Measurements from ENCODE around the gene ADK. TPM values are rescaled to one million over a fixed set of nuclear protein-coding genes. Genes with fewer than 3 reads are reported as not detected.
"Not testable (repeated sequence)": the region's sequence is repeated elsewhere in the genome, so short reads cannot be mapped to it uniquely, and the experiment has no call there.

The ADK gene
- total RNA-seq, 2 experiments from 2014 or later = 56.9 to 57.5 TPM

DNA sequence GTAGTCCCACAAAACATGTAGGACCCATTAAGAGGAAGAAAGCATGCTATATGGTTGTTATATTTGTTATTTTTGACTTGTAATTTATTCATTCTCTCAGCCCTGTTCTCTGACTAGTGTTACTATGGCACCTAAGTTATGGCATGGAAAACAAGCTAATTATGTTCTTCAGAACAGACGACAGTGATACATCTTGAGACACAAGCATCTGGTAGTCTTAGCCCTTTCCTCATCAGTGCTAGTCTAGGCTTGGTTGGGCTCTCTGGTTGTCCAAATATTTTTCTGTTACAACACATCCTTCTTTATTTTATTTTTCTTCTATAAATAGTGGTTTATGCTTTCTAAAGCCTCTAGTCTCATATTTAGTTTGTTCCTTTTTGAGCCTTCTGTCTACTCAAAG is 367.0 kb downstream of the ADK start:
- H3K4me3 Mint-ChIP-seq = no peak overlapping the region
- ATAC-seq (no peak), DNase-seq (no peak)
- H3K36me3 Mint-ChIP-seq (ENCODE audit: low read depth) = peaks cover 33% of the 10 kb centered on the region
- POLR2A ChIA-PET = no interaction called here
- no peaks in the 10 kb centered on the region for H3K27me3 Mint-ChIP-seq
- no peaks in the 10 kb centered on the region for H3K4me1 Mint-ChIP-seq (ENCODE audit: low read depth)
- no peak overlapping the region for H3K27ac Mint-ChIP-seq
- peaks cover 22% of the 10 kb centered on the region for H3K9me3 Mint-ChIP-seq
- CTCF ChIA-PET = interaction anchor here (0.7 kb wide), 1 partner anchor 12 kb away, joined by 3 read pairs; no protein-coding TSS in a partner anchor
- intact Hi-C loops (cut with micrococcal nuclease) = no loop called here
- no peak for TF ChIP-seq CTCF (IDR thresholded peaks at IDR 0.05)

DNA sequence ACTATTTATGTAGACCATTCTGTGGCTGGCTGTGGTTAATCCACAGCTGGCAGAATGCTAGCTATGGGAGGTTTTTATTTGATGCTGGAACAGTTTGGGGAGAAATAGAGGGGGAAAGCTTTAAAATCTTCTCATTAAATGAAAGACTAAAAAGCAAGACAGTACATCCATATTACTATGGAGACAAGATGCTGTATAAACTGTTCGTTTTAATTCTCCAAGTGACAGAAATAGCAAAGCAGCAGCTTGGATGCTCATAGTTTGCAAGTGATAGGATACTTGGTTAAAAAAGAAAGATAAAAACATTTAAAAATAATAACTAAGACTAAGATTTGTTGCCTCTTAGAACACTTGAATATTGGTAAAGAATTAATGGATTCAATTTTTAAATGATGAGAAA is 370.5 kb downstream of the ADK start:
- no peaks in the 10 kb centered on the region for H3K9me3 Mint-ChIP-seq
- H3K4me3 Mint-ChIP-seq = no peak overlapping the region
- H3K36me3 Mint-ChIP-seq (ENCODE audit: low read depth) = peaks cover 5% of the 10 kb centered on the region
- H3K27me3 Mint-ChIP-seq = no peaks in the 10 kb centered on the region
- ATAC-seq = no peak
- DNase-seq = no peak
- TF ChIP-seq CTCF (IDR thresholded peaks at IDR 0.05) = no peak
- POLR2A ChIA-PET = no interaction called here
- intact Hi-C loops (cut with micrococcal nuclease) = no loop called here
- H3K4me1 Mint-ChIP-seq (ENCODE audit: low read depth) = no peaks in the 10 kb centered on the region
- H3K27ac Mint-ChIP-seq = no peak overlapping the region
- CTCF ChIA-PET = no interaction called here

DNA sequence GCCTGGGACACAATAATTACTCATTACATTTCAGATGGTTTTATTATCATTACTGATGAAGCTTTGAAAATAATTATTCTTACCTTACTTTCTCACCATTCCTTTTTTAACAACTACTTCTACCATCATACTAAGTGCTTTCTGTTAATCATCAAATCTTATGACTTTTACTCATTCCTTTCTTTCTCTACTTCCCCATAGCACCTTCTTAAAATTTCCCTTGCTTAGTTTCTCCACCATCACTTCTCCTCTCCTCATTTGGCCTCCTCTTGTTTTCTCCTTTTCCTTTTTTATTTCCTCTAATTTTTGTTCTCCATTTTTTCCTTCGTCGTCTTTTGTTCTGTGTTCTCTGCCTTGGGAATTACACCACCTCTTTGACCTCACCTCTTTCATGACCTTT is 372.2 kb downstream of the ADK start:
- TF ChIP-seq CTCF (IDR thresholded peaks at IDR 0.05) = no peak
- Mint-ChIP-seq H3K27me3 (no peaks in the 10 kb centered on the region), H3K4me3 (no peak overlapping the region), H3K36me3 (ENCODE audit: low read depth) (peaks cover 14% of the 10 kb centered on the region), H3K9me3 (no peaks in the 10 kb centered on the region), H3K4me1 (ENCODE audit: low read depth) (no peaks in the 10 kb centered on the region), H3K27ac (no peak overlapping the region)
- intact Hi-C loops (cut with micrococcal nuclease) = no loop called here
- POLR2A ChIA-PET = no interaction called here
- ATAC-seq (no peak), DNase-seq (no peak)
- CTCF ChIA-PET = no interaction called here

- intact Hi-C loops (cut with micrococcal nuclease) = no loop called here
- ATAC-seq (no peak), DNase-seq (no peak)
- CTCF ChIA-PET = no interaction called here
- H3K36me3 Mint-ChIP-seq (ENCODE audit: low read depth) = peaks cover 18% of the 10 kb centered on the region
- no peaks in the 10 kb centered on the region for H3K9me3 Mint-ChIP-seq
- H3K4me3 Mint-ChIP-seq = no peak overlapping the region
- no peak for TF ChIP-seq CTCF (IDR thresholded peaks at IDR 0.05)
- H3K27ac Mint-ChIP-seq = no peak overlapping the region
- POLR2A ChIA-PET = no interaction called here
- H3K27me3 Mint-ChIP-seq = no peaks in the 10 kb centered on the region
- no peaks in the 10 kb centered on the region for H3K4me1 Mint-ChIP-seq (ENCODE audit: low read depth)
Measured at GRCh38 chr10:74525885-74526284, 374.9 kb downstream of the ADK start.

GRCh38 chr10:74527611-74528010 is 376.6 kb downstream of the ADK start:
- H3K27me3 Mint-ChIP-seq; H3K27ac Mint-ChIP-seq; CTCF ChIA-PET; H3K9me3 Mint-ChIP-seq; POLR2A ChIA-PET; DNase-seq; intact Hi-C loops (cut with micrococcal nuclease); ATAC-seq; H3K4me1 Mint-ChIP-seq (ENCODE audit: low read depth); H3K4me3 Mint-ChIP-seq: not testable (repeated sequence)
- peaks cover 21% of the 10 kb centered on the region for H3K36me3 Mint-ChIP-seq (ENCODE audit: low read depth)

DNA sequence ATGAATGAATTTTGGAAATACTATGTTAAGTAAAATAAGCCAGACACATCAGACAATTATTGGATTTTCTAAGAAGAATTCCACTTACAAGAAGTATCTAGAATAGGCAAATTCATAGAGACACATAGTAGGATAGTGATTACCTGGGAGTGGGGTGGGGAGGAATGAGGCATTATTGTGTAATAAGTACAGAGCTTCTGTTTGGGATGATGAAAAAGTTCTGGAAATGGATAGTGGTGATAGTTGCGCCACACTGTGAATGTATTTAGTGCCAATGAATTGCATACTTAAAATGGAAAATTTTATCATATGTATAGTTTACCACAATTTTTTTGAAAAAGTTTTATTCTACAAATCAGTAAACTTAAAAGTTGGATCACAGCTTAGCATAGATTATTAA is 378.2 kb downstream of the ADK start:
- no peak for ATAC-seq
- ChIA-PET POLR2A (interaction anchor here (0.7 kb wide), 1 partner anchor 219 kb away, joined by 3 read pairs; no protein-coding TSS in a partner anchor), CTCF (no interaction called here)
- no peak for DNase-seq
- Mint-ChIP-seq H3K4me3 (no peak overlapping the region), H3K27ac (no peak overlapping the region), H3K9me3 (no peaks in the 10 kb centered on the region), H3K36me3 (ENCODE audit: low read depth) (peaks cover 23% of the 10 kb centered on the region), H3K4me1 (ENCODE audit: low read depth) (no peaks in the 10 kb centered on the region), H3K27me3 (no peaks in the 10 kb centered on the region)
- no peak for TF ChIP-seq CTCF (IDR thresholded peaks at IDR 0.05)
- intact Hi-C loops (cut with micrococcal nuclease) = no loop called here

All from activated CD8-positive, alpha-beta T cell treated with anti-CD3 and anti-CD28 coated beads for 36 hours (primary cell).